HG03045 (cell line): ENCODE results near the gene CAV3.

Experiments
- ATAC-seq: cut with Tn5 transposase; IDR thresholded peaks from one replicate; pipeline ENCODE4 v1.9.1; 2021; ENCODE audit warnings: mild to moderate bottlenecking, moderate library complexity; ENCODE audit not compliant: unreplicated experiment

The CAV3 gene

GRCh38 chr3:8734908-8735307 lies 1.3 kb downstream of the CAV3 start:
- ATAC-seq: no peak

- ATAC-seq: no peak
Measured at GRCh38 chr3:8736436-8736835, 2.8 kb downstream of the CAV3 start.

- no peak for ATAC-seq
Measured at GRCh38 chr3:8737301-8737700, 3.7 kb downstream of the CAV3 start.

DNA sequence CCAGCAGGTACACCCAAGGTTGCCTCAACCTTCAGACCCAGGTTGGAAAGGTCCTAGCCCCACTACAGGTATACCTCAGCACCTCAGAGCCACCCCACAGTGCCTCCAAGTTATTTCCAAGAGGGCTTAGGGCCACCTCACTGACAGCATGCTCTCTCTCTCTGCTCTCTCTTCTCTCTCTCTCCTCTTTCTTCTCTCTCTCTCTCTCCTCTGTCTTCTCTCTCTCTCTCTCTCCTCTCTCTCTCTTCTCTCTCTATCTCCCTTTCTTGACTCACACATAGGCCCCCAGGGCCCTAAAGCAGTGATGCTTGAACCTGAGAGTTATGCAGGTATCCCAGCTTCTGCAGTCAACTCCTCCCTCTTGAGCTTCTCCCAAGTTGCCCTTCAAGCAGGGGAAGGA lies 4.2 kb downstream of the CAV3 start:
- ATAC-seq: no peak

DNA sequence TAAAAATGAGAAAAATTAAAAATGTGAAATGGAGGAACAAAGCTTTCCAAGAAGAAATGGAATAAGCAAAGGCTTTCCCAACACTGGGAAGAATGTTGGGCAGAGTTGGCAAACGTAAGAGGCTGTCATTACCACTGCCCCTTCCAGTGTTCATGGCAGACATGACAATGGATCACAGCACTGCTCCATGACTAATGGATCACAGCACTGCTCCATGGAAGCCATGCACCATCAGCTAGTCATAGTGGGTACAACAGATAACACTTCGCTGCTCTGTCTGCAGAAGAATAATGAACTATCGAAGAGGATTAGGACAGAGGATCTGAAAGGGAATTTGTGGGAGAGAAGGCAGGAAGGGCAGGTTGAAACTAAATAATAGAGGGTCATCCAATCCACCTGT lies 5.0 kb downstream of the CAV3 start:
- no peak for ATAC-seq

DNA sequence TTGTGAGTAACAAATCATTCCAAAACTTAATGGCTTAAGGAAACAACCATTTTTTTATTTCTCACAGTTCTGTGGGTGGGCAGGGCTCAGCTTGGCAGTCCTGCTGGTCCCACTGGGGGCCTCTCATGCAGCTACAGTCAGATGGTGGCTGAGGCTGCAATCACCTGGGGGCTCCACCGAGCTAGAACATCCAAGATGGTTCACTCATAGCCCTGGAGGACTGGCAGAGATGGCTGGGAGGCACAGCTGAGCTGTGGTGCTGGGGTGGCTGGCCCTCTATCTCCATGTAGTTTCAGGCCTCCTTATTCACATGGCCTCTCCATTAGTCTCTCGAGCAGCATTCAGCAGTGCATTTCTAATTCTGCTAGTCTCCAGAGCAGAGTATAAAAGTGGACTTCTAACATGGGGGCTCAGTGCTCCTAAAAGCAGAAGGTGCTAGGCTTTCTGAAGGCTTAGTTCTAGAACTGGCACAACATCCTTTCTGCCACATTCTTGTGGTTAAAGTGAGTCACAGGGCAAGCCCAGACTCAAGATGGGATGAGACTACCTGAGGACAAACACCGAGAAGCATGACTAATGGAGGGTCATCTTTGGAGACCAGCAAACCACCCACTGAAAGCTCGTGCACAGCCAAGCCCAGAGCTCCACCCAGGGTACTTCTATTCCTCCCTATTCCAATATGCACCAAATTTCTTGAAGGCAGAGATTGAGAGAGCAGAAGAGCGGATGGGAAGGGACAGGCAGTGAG lies 6.3 kb downstream of the CAV3 start:
- no peak for ATAC-seq

DNA sequence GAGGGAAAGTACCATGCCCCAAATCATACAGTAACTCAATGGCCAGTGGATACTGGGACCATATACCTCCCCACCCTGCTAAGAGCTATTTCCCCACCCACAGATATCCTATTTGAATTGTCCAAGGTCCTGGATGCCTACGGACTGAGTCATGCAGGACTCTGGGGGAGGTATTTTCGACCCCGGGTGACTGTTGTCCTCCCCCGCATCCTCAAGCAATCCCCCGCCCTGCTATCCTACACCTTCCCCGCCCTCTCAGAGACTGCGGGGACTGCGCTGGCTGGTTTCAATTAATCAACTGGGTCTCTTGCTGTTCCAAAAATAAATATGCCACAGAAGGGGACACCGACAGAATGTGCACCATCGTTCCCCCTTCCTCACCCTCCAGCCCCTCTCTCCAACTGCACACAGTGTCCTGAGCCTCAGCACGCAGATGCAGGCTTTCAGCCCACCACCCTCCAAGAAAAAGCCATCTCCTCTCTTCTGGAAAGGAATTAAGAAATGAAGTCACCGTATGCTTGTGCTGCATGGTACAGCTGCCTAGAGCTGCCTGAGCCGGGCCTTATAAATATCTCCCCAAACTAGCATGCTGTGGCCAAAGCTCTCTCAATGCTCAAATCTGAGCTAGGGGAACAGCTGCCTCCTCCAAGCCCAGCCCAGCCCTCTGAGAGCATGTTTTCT lies 8.1 kb downstream of the CAV3 start:
- ATAC-seq: no peak

DNA sequence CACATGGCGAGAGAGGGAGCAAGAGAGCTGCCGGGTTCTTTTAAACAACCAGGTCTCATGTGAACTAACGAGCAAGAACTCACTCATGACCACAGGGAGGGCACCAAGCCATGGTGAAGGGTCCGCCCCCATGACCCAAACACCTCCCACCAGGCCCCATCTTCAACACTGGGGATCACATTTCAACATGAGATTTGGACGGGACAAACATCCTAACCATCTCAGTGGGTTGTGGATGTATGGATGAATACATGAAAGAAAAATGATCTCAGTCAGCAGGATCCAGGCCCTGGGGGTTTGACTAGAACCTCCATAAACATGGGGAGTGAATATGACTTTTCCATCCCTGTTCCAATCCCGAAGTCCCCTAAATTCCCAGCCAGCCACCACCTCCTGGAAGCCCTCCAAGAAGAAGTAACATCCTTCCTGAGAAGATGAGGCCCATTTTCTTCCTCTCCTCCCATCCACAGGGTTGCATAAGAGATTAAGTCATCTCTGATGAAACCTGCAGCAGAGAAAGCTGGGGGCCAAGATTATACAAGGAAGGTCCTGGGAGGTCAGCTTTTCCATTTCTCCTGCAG lies 9.5 kb downstream of the CAV3 start:
- ATAC-seq: no peak

DNA sequence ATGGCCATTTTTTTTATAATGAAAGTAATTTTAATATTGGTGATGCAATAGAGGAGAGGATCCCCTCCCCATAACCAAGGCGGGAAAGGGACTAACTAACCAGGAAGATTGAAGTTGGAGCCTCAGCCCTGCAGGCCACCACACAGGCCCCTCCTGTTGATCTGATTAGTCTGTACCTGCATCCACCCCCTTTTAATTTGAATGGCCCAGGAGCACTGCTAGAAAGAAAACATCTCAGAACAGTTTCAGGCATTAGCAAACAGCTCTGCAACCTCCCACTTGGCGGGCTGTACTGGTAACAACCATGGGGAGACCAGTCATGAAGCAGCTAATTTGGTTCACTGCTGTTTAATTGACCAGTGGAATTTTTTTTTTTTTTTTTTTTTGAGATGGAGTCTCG lies 10.3 kb downstream of the CAV3 start:
- no peak for ATAC-seq

- no peak for ATAC-seq
Measured at GRCh38 chr3:8745619-8746370, 12.2 kb downstream of the CAV3 start.

DNA sequence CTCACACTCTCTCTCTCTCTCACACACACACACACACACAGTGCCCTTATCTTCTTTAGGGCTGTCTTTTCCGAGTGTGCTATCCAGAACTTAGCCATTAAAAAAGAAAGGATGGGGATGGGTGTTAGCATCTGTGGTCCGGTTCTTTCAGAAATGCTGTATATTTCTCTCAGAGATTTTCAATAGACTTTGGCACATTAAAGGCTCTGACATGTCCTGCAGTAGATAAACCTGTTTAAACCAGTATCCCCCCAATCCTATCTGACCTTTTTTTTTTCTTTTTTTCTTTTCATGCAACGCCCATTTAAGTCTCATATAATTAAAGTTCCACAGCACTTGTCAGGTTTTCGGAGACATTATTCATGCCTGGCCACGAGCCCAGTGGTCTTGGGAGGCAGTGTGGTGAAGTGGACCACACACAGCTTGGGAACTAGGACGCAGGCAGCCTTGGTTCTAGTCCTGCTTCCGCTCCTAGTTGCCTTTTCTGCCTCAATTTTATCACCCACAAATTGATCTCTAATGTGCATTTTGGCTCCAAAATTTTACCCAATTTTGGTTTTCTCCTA lies 13.3 kb downstream of the CAV3 start:
- ATAC-seq: no peak

GRCh38 chr3:8749316-8749715 lies 15.7 kb downstream of the CAV3 start:
- ATAC-seq: no peak

- ATAC-seq: no peak
Measured at GRCh38 chr3:8752832-8753231, 19.2 kb downstream of the CAV3 start.

DNA sequence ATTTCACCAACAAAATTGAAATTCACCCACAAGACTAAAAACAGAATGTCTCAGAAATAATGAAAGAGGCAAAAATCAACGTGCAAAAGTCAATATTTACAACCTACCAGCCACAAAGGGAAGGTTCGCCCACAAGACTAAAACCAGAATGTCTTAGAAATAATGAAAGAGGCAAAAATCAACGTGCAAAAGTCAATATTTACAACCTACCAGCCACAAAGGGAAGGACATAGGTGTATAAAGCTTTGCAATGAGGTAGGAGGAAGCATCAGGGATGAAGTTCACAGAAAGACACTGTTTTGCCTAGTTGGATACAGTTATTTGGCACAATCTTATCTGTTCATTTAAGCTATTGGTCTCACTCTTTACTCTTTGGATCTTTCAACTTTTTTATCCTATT lies 21.5 kb downstream of the CAV3 start:
- no peak for ATAC-seq

DNA sequence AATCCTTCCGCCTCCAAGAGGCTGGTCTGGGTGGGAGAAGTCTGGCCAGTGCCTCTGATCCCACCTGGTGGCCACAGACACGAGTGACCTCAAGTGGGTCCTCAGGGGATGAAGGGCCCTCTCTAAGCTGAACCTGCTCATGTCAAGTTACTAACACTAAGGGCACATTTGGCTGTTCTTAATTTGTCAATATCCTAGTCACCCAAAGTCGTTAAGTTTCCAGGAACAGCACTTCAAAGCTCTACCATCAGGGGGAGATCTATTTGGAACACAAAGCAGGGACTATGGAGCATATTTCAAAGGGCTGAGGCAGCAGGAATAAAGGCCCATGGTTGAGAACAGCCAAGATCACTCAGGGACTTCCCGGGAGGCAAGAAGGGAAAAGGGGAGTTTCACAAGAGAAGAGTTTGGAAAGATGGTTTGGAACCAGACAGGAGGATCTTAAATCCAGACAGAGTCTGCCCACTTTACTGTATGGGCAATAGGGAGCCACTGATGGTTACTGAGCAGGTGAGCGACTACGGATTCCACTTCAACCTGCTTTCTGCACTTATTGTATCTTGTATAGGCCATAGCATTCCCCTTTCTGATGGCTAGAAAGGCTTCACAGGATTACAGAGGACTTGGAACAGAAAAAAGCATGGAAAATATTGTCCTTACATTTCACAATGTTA lies 22.1 kb downstream of the CAV3 start:
- no peak for ATAC-seq

DNA sequence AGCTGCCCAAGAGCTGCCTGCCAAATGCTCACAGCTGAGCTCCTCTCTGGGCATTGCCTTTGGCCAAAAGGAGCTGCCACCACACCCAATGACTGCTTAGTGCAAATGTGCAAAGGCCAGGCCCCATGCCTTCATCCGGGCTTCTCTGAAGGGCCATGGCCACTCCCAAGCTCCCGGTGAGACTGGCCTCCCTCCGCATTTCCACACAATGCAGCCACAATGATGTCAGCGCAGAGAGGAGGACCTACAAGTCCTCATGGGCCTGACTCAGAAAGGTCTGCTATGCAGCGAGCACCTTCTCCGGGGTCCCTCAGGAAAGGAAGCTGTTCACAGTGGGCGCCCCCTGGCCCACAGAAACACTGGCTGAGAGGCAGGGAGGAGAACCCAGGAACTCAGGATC lies 23.1 kb downstream of the CAV3 start:
- no peak for ATAC-seq

DNA sequence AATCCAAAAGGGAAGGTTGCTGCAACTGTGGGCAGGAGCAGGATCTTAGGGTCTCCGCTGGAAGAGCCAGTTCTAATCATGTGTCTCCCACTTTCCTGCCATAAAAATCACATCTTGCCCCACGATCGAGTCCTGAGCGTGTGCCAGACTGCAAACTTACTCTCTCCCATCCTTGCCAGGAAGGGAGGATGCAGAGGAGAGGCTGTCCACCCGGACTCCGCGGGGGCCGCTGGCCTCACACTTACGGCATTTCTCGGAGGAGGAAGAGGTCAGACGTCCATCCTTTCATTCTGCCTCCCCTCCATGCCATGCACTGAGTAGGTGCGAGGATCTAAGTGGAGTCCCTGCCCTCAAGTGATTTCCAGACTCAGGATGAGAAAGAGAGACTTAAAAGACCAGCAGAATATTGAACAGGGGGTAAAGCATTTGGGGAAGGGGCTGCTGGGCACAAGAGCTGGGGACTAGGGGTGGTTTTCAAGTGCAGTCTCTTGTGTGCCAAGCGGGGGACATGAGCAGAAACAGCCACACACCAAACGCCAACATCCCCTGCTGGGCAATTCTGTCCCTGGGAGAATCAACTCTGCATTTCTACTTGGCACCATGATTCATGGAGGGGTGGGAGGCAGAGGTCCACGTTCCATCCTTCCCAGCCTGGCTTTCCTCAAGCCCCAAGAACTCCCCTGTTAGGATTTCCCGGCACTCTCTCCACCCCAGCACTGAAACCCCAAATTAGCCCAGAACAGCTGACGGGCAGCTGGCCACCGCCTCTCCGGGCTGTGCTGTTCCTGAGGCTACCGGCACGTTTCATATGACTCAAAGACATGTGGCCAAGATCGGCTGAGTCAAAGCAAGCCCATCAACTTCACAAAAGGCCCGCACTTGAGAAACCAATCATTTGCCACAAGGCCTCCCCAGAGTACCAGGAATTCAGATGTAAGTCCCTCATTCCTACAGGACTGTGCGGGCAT lies 24.2 kb downstream of the CAV3 start:
- ATAC-seq: no peak

GRCh38 chr3:8759038-8759707 lies 25.6 kb downstream of the CAV3 start:
- ATAC-seq: no peak

DNA sequence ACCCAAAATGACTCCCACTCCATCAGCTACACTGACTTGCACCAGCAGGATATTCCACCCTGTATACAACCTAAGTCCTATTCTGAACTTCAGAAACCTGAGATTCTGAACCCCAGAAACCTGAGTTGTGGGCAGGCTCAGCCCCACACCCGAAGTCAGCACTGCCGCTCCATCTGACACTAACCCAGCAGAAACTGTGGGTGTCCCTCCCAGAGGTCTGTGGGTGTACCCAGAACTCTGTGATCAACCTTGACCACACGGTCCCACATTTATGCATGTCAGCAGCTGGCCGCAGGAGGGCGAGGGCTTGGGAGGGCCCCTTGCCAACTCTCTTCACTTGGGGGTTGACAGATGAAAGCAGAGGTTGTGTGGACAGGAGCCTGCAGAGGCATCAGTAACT lies 26.5 kb downstream of the CAV3 start:
- ATAC-seq: no peak
